ENCODE data around the gene FBXO34. TPM values are rescaled to one million over a fixed set of nuclear protein-coding genes. Genes with fewer than 3 reads are reported as not detected.
"Not testable (repeated sequence)": the region's sequence is repeated elsewhere in the genome, so short reads cannot be mapped to it uniquely, and the experiment has no call there.

The FBXO34 gene
- polyA plus RNA-seq, 1 experiment: 30.9 TPM

DNA sequence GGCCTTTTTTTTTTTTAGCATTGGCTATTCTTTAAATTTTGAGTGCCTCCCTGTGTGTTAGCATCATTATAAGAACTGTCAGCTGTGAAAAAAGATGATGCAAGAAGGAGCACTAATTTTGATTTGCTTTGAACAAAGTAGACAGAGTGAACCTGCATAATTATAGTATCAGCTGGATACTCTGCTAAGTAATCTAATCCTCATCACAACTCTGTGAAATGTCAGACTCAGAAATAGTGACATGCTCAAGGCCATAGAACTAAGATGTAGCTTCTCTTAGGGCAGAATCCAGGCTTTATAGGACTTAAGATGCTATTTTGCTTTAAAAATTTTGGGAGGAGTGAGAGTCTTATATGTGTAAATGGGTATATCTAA is 31.9 kb downstream of the FBXO34 start:
- H3K27me3 ChIP-seq (ENCODE audit: control insufficient read depth, insufficient read depth, low read length): no peaks in the 10 kb centered on the region
- TF ChIP-seq, protein P1, sequence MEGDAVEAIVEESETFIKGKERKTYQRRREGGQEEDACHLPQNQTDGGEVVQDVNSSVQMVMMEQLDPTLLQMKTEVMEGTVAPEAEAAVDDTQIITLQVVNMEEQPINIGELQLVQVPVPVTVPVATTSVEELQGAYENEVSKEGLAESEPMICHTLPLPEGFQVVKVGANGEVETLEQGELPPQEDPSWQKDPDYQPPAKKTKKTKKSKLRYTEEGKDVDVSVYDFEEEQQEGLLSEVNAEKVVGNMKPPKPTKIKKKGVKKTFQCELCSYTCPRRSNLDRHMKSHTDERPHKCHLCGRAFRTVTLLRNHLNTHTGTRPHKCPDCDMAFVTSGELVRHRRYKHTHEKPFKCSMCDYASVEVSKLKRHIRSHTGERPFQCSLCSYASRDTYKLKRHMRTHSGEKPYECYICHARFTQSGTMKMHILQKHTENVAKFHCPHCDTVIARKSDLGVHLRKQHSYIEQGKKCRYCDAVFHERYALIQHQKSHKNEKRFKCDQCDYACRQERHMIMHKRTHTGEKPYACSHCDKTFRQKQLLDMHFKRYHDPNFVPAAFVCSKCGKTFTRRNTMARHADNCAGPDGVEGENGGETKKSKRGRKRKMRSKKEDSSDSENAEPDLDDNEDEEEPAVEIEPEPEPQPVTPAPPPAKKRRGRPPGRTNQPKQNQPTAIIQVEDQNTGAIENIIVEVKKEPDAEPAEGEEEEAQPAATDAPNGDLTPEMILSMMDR (IDR thresholded peaks at IDR 0.05; ENCODE audit: low read depth, low read length): no peak
- CTCF ChIA-PET: no interaction called here
- POLR2A ChIA-PET: interaction anchor here (0.6 kb wide), 1 partner anchor 883 kb away, joined by 3 read pairs; no protein-coding TSS in a partner anchor
- H3K27ac ChIP-seq (ENCODE audit: low read depth, low read length): no peak overlapping the region
- no peak for DNase-seq (ENCODE audit: low read depth, low spot score)
- no peak overlapping the region for H3K4me3 ChIP-seq (ENCODE audit: low read depth, low read length)
- H3K9me3 ChIP-seq (ENCODE audit: control insufficient read depth, insufficient read depth, low read length): no peaks in the 10 kb centered on the region; the same call in 1 of the 2 replicates

- Histone ChIP-seq H3K9me3 (ENCODE audit: control insufficient read depth, insufficient read depth, low read length) (no peaks in the 10 kb centered on the region), H3K4me3 (ENCODE audit: low read depth, low read length) (no peak overlapping the region), H3K27me3 (ENCODE audit: control insufficient read depth, insufficient read depth, low read length) (no peaks in the 10 kb centered on the region), H3K27ac (ENCODE audit: low read depth, low read length) (no peak overlapping the region)
- TF ChIP-seq, protein P1 (IDR thresholded peaks at IDR 0.05; ENCODE audit: low read depth, low read length): no peak
- DNase-seq (ENCODE audit: low read depth, low spot score): no peak
- ChIA-PET POLR2A (interaction anchor here (0.6 kb wide), 2 partner anchors 19 to 883 kb away, joined by 3 read pairs; no protein-coding TSS in a partner anchor), CTCF (interaction anchor here (0.6 to 1.1 kb wide), 2 partner anchors 33 to 127 kb away, joined by 3 to 5 read pairs; no protein-coding TSS in a partner anchor)
These were observed 32.5 kb downstream of the FBXO34 start for GRCh38 chr14:55303691-55304145.

DNA sequence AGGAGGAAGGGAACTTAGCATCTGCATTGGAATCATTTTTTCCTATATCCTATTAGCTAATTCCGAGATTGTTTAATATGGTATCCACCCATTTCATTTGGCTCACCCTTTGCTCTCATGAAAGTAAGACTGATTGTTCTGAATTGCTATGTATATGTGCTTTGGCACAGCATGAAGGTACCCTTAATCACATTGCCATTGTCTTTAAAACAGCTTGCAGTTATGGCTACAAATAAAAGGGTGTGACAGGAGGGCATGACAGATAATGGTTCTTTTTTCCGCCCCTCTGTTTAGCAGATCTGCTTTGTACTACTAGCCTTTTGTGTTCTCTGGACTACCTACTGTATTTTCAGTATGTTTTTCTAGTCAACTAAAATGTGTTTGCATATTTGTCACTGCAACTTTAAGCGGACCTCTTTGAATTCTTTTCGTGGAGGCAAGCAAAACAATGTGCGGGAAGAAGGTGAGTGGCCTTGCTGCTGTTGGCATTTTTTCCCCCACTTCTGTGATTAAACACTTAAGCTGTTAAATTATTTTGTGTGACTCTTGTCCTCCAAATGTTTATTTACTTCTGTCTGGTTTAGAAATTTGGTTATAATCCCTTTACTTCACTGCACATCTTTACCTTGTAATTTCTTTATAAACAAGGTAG is 35.8 kb downstream of the FBXO34 start:
- no peak for DNase-seq (ENCODE audit: low read depth, low spot score)
- POLR2A ChIA-PET: no interaction called here
- H3K4me3 ChIP-seq (ENCODE audit: low read depth, low read length): no peak overlapping the region
- no peak overlapping the region for H3K27ac ChIP-seq (ENCODE audit: low read depth, low read length)
- no peaks in the 10 kb centered on the region for H3K27me3 ChIP-seq (ENCODE audit: control insufficient read depth, insufficient read depth, low read length)
- H3K9me3 ChIP-seq (ENCODE audit: control insufficient read depth, insufficient read depth, low read length): peaks cover 6% of the 10 kb centered on the region
- TF ChIP-seq, protein P1 (IDR thresholded peaks at IDR 0.05; ENCODE audit: low read depth, low read length): no peak
- CTCF ChIA-PET: interaction anchor here (1.1 kb wide), 1 partner anchor 36 kb away, joined by 5 read pairs; no protein-coding TSS in a partner anchor

DNA sequence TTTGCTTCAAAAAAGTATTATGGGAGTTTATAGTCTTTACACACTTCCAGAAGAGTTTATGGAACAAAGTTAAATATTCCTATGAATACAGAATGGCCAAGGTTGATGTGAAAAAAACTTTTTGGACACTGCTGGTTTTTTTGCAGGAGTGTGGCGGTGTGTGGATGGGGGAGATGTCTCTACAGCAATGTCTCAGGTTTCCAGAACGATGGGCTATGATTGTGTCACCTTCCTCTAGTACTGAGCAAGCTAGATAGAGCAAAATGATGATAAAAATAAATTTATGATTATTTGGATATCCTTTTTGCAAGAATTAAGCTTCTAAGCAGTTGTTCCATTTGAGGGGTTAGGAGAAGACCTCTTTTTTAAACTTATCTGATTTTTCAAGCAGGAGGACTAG is 37.9 kb downstream of the FBXO34 start:
- POLR2A ChIA-PET: no interaction called here
- Histone ChIP-seq H3K9me3 (ENCODE audit: control insufficient read depth, insufficient read depth, low read length) (peaks cover 13% of the 10 kb centered on the region), H3K27me3 (ENCODE audit: control insufficient read depth, insufficient read depth, low read length) (no peaks in the 10 kb centered on the region), H3K27ac (ENCODE audit: low read depth, low read length) (no peak overlapping the region), H3K4me3 (ENCODE audit: low read depth, low read length) (no peak overlapping the region)
- DNase-seq (ENCODE audit: low read depth, low spot score): no peak
- CTCF ChIA-PET: interaction anchor here (1.2 to 1.5 kb wide), 3 partner anchors 39 to 137 kb away, joined by 3 to 4 read pairs (median 4); no protein-coding TSS in a partner anchor
- TF ChIP-seq, protein P1 (IDR thresholded peaks at IDR 0.05; ENCODE audit: low read depth, low read length): no peak

DNA sequence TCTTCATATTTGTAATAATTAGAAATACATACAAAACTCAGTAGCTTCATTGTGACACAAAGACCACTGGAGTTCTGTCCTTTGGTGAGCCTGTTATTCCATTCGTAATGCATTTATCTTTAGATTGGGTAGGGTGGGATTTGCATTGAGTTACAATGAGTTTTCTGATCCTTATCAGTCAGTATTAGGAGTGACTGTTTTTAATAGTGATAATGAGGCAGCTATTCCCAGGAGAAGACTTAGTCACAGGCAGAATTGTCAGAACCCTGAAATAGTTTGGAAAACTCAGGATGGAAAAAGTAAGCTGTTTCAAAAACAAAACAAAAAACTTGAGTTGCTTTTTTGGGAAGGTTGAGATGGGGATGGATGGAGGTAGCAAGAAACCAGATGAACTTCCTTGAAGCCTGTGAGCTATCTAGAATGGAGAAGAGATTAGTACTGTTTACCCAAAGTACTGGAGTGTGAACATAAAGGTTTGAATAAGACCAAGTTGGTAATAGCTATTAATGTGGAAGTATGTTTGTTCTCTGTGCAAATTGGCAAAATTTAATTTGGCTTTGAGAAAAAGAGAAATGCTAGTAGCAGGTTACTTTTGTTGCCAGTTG is 38.6 kb downstream of the FBXO34 start:
- Histone ChIP-seq H3K4me3 (ENCODE audit: low read depth, low read length) (no peak overlapping the region), H3K27me3 (ENCODE audit: control insufficient read depth, insufficient read depth, low read length) (no peaks in the 10 kb centered on the region), H3K27ac (ENCODE audit: low read depth, low read length) (no peak overlapping the region), H3K9me3 (ENCODE audit: control insufficient read depth, insufficient read depth, low read length) (peaks cover 13% of the 10 kb centered on the region)
- TF ChIP-seq, protein P1 (IDR thresholded peaks at IDR 0.05; ENCODE audit: low read depth, low read length): no peak
- ChIA-PET CTCF (interaction anchor here (0.8 to 1.5 kb wide), 4 partner anchors 37 to 136 kb away, joined by 3 to 4 read pairs (median 4); no protein-coding TSS in a partner anchor), POLR2A (no interaction called here)
- no peak for DNase-seq (ENCODE audit: low read depth, low spot score)

DNA sequence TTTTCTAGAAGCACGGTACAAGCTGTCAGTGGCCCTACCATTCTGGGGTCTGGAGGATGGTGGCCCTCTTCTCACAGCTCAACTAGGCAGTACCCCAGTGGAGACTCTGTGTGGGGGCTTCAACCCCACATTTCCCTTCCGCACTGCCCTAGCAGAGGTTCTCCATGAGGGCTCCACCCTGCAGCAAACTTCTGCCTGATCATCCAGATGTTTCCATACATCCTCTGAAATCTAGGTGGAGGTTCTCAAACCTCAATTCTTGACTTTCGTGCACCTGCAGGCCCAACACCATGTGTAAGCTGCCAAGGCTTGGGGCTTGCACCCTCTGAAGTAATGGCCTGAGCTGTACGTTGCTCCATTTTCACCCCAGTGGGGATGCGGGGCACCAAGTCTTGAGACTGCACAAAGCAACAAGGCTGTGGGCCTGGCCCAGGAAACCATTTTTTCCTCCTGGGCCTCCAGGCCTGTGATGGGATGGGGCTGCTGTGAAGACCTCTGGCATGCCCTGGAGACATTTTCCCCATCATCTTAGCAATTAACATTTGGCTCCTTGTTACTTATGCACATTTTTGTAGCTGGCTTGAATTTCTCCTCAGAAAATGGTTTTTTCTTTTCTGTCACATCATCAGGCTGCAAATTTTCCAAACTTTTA is 41.3 kb downstream of the FBXO34 start:
- H3K27me3 ChIP-seq (ENCODE audit: control insufficient read depth, insufficient read depth, low read length); CTCF ChIA-PET; H3K27ac ChIP-seq (ENCODE audit: low read depth, low read length); DNase-seq (ENCODE audit: low read depth, low spot score); H3K4me3 ChIP-seq (ENCODE audit: low read depth, low read length): not testable (repeated sequence)
- H3K9me3 ChIP-seq (ENCODE audit: control insufficient read depth, insufficient read depth, low read length): peaks cover 13% of the 10 kb centered on the region
- POLR2A ChIA-PET: interaction anchor here (0.6 kb wide), 1 partner anchor 26 kb away, joined by 3 read pairs; no protein-coding TSS in a partner anchor
